SH-SY5Y (cell line): Measurements from ENCODE around the gene PTCD3.

Source experiments
- GATA2 ChIP-seq: IDR thresholded peaks from 2 replicates; pipeline ENCODE4 v1.6.1; 2011; ENCODE audit warnings: mild to moderate bottlenecking, low read depth, low read length
- GATA3 ChIP-seq: IDR thresholded peaks from 2 replicates; pipeline ENCODE4 v1.6.1; 2011; ENCODE audit warnings: low read depth, mild to moderate bottlenecking, low read length, moderate library complexity

PTCD3 gene

DNA sequence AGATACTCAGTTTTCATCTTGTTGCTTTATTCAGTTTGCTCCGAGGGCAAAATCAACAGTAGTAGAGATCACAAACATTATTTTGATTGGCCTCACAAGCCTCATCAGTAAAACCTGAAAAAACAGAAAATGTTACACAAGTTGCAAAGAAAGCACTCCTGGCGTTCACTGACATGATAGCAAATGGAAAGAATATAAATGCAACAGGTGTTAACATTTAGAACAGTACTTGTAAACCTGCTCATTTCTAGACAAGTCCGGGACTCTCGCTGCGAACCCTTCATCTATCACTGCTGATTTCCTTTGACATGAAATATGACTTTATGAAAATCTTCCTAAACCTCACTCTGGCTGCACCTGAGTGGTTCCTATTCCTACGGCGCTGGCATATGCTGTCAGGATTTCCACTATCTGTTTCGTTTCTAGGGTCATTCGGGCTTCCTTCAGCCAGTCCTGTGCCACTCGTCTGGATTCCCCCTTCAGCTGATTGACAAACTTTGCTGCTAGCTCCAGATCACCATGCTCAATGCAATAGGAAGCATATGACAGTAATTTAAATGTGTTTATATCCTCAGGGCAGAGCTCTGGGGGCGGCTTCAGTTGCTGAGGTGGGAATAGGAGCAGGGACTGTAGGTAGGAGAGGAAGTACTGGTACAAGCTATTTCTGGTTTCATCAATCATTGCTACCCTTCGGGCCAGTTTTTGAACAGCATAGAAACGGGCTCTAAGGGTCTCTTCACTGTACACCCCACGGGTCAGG lies 38.1 kb downstream of the PTCD3 start:
- TF ChIP-seq GATA3 (no peak), GATA2 (no peak)

DNA sequence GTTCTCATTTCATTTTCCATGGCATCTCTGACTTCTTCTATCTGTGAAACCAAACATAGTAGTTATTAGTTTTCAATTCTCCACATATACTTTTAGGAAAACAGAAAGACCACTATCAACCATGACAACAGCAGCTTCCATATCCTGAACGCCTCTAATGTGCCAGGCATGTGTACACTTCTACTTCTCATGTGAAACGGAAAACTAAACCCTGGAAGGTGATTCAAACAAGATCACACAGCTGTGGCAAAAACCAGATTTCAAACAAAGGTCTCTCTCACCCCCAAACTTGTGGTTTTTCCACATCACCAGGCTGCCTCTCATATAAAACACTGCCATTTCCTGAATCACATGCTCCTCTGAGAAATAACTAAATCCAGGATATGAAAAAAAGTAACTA lies 41.8 kb downstream of the PTCD3 start:
- TF ChIP-seq GATA2 (no peak), GATA3 (no peak)

- TF ChIP-seq GATA3 (no peak), GATA2 (no peak)
These were observed 44.5 kb downstream of the PTCD3 start for GRCh38 chr2:86150502-86150901.

DNA sequence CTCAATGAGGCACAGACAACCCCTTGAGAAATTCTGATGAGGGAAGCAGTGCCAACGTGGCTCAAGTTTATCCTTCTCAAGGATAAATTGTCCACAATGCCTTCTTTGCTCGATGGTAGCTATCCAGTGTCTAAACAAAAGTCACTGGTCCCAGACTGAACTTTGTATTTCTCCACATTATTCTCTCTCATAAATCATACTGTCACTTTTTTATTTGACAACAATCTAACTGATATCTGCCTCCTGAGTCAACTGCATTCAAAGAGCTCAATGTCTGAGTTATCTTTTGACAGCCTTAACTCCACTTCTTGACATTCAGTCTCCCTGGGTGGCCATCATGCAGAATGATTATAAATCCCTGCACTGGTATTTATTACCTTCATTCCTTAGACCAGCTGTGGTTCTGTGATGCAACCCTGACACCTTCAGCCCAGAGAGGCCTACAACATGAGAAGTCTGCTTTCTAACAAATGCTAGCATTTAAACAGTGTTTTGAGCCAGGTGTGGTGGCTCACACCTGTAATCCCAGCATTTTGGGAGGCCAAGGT lies 51.0 kb downstream of the PTCD3 start:
- TF ChIP-seq GATA2 (no peak), GATA3 (no peak)

DNA sequence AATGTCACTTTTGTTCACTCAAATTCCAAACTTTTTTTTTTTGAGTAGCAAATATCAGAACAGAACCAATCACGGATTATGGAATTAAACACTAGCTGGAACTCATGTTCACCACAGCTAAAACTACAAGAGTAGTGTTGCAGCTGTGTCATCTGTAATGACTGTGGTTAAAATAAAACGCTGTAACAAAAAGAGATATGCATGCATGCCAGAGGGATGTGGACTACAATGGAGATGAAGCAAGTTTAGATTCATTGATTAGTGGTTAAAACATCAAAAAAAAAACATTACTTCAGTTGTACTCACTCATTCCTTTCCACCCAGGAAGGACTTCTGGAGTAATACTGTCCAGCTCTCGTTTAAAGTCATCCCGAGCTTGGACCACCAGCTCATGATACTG lies 52.3 kb downstream of the PTCD3 start:
- TF ChIP-seq GATA3 (no peak), GATA2 (no peak)

DNA sequence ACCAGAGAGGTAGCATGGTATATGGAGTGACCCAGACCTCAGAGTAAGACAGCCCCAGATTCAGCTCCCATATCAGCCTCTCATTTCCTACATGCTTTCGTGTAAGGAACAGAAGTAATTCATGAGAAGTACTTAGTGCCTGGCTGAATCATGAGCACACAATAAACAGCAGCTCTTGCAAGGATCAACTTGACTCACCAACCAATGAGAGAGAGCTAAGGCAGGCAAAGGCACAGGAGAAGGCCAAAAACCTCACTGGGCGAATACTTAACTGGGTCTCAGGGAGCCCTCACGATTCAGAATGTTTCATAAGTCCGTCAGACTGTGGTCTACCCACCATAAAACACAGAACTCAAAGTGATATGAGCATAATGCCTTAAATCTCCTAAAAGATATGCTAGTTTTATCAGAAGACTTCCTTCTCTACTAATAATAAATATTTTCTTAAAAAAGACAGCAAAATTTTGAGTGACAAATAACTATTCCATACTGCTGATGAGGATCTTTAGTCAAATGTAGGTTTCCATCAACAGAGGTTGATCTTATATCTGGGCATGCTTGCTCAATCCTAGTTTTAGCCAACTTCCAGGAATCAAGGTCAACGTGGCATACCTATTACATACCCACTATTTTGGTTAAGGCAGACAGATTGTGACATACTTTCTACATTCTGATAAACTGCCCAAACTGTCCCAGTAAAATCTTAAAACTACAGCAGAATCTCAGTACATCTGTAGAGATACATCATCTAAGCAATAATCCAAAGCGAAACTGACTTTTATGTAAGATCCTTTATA lies 54.3 kb downstream of the PTCD3 start:
- TF ChIP-seq GATA3 = no peak

- TF ChIP-seq GATA2 (no peak), GATA3 (no peak)
These were observed 64.4 kb downstream of the PTCD3 start for GRCh38 chr2:86170449-86170848.

GRCh38 chr2:86171295-86171694 lies 65.3 kb downstream of the PTCD3 start:
- TF ChIP-seq GATA2 = no peak
- TF ChIP-seq GATA3 = no peak

DNA sequence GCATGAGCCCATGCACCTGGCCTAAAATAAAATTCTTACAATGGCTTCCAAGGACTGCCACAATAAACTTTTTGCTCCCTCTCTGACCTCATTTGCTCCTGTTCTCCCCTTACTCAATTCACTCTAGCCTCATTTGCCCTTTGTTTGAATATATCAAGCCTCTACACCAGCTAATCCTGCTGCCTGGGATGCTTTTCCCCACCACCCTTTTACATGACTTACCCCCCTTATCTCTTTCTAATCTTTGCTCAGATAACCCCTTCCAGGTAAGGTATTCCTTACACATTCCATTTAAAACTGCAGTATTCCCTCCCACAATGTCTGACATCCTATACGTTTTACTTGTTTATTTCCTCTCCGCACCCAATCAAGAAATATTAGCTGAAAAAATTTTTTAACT lies 66.6 kb downstream of the PTCD3 start:
- TF ChIP-seq GATA3 (no peak), GATA2 (no peak)

DNA sequence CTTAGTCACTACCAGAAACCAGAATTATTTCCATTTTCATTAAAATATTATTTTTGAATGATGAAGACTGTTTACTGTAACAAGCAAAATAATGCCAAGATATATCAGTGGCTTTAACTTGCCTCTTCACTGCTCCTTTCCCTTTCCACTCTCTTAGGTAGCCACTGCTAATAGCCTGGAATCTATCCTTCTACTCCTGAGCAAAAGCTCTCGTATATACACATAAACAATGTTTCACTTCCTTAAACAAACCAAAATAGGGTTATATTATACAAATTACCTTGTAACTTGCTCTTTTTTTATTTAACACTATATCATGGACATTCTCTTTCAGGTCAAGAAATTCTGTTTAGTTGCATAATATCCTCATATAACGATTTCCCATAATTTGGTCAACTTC lies 68.4 kb downstream of the PTCD3 start:
- no peak for TF ChIP-seq GATA2
- TF ChIP-seq GATA3 = no peak

DNA sequence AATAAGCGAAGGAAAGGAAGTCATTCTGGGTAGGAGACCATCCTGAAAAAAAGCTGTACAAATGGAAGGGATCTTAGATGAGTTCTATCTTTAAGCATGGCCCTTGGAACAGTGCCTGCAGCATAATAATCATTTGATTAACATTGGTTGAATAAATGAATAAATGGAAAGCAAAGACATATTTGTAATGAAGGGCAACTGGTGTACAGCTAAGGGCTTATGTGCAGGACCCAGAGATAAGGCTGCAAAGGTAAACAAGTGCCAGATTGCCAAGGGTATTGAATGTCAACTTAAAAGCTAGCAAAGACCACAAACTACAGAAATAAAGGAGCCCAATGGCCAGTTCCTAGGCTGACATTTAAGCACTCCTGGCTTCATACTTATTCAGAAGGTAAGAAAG lies 69.8 kb downstream of the PTCD3 start:
- TF ChIP-seq GATA2 (no peak), GATA3 (no peak)

GRCh38 chr2:86176597-86176996 lies 70.6 kb downstream of the PTCD3 start:
- no peak for TF ChIP-seq GATA3
- TF ChIP-seq GATA2 = no peak

DNA sequence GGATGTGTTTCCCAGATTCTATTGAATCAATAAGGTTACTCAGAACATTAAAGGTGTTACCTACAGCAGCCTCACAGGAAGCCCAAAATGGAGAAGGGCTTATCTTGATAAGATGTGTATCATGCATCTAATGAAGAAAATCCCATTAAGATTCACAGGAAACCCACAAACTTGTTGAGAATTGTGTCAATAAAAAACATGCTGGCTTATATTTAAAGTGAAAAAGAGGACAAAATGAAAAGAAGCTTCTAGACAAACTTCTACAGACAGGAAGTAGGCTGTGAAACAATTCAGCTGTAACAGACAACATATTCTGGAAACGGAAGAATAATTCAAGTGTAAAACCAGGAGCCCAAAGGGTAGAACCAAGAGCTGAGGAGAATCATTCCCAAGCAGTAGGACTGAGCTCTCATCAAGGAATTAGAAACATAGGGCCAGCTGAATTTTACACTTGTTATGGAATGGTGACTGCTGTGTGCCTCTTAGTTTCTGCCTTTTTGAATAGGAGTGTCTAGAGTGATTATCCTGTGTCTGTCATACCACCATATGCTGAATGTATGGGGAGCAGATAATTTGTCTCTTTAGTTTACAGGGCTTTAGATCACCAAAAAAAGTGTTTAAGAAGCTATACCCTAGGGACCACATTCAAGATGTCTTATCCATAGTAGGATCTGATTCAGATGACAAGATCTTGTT lies 79.6 kb downstream of the PTCD3 start:
- TF ChIP-seq GATA3 (no peak), GATA2 (no peak)

GRCh38 chr2:86186431-86186830 lies 80.4 kb downstream of the PTCD3 start:
- no peak for TF ChIP-seq GATA2
- no peak for TF ChIP-seq GATA3
